ENCODE measurements around the gene PATL2.
"Not testable (repeated sequence)": the region's sequence is repeated elsewhere in the genome, so short reads cannot be mapped to it uniquely, and the experiment has no call there.

Gene PATL2

GRCh38 chr15:44647036-44647435, 64.1 kb downstream of the PATL2 start:
- DNase-seq (ENCODE audit: low read depth in 2 of 2) = no peak

GRCh38 chr15:44646460-44646859, 64.7 kb downstream of the PATL2 start:
- no peak for DNase-seq (ENCODE audit: low read depth in 2 of 2)

DNA sequence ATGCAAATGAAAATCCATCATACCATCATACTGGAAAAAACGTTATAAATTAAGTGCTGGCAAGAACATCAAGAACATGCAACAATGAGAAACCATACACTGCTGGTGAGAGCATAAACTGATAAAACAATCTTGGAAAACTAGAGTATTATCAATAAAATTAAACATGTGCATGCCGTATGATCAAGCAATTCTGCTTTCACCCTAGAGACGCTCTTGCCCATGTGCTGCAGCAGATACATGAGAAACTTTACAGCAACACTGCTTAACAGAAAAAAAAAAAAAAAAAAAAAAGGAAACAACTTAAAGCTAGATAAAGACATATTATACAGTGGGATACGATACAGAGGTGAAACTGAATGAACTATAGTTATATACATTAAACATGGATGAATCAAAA, 69.5 kb downstream of the PATL2 start:
- DNase-seq (ENCODE audit: low read depth in 2 of 2) = no peak

DNA sequence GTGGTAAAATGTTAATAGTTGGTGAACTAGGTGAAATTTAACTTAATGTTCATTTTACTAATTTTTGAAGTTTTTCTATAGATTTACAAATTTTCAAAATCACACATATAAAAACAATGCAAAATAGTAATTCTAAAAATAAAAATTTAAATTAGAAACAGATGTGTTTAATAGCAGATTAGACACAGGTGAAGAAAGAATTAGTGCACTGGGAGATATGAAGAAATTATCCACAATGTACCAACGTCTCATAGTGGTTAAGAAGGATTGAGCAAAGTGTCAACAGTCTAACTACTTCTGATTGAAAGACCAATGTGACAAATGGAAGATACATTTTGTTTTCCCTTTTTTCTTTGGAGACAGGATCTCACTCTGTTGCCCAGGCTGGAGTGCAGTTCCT, 74.1 kb downstream of the PATL2 start:
- DNase-seq (ENCODE audit: low read depth in 2 of 2) = no peak

GRCh38 chr15:44633603-44634002, 77.5 kb downstream of the PATL2 start:
- DNase-seq (ENCODE audit: low read depth in 2 of 2) = no peak

DNA sequence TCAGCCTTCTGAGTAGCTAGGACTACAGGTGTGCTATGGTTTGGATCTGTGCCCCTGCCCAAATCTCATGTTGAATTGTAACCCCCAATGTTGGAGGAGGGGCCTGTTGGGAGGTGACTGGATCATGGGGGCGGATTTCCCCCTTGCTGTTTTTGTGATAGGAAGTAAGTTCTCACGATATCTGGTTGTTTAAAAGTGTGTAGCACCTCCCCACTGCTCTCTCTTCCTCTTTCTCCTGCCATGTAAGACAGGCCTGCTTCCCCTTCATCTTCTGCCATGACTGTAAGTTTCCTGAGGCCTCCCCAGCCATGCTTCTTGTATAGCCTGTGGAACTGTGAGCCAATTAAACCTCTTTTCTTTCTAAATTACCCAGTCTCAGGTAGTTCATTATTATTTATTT, 85.8 kb downstream of the PATL2 start:
- not testable (repeated sequence) for DNase-seq (ENCODE audit: low read depth in 2 of 2)

DNA sequence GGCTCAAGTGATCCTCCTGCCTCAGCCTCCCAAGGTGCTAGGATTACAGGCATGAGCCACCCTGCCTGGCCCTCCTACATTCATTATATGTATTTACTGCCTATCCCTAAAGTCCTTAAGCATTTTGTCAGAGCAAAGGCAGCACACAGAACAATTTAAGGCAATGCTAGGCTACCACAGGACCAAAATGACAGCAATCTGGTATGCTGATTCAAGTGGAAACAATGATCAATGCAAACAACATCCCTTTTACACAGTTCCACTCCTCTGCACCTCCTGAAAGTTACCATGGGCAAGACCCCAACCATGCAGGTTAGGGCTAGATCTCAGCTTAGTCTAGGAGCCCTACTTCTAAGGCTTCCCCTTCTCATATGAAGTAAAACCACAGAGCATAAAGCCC, 87.9 kb downstream of the PATL2 start:
- DNase-seq (ENCODE audit: low read depth in 2 of 2) = no peak

DNA sequence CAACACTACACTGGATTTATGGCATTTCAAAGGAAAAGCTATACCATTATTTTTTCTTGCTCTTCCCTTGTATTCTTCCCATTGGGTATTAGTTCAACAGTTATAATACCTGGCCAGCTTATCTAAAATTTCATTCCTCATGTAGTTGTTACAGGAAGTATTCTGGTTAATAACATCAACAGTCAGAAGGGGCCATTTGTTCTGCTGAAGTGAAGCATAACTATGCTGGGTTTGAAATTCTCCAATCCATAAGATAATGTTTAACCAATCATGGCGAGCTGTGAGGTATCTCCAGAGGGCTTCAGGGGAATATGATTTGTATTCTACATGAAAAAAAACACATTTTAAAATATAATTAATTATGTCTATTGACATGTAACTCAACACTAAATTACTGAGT, 91.0 kb downstream of the PATL2 start:
- DNase-seq (ENCODE audit: low read depth in 2 of 2) = no peak

- DNase-seq (ENCODE audit: low read depth in 2 of 2) = no peak
These were observed 94.1 kb downstream of the PATL2 start for GRCh38 chr15:44616974-44617373.
